Mammary epithelial cell (primary cell): ENCODE measurements around the gene PDCD11.

ENCODE experiments used
- EZH2 ChIP-seq: IDR thresholded peaks from 2 replicates; pipeline ENCODE4 v1.6.1; 2012; ENCODE audit warnings: low read length, inconsistent platforms, borderline replicate concordance
- TF ChIP-seq, protein P1 (sequence below), 2 donors: IDR thresholded peaks in 1 of 2; conservative IDR thresholded peaks in 1 of 2; 2 replicates each; pipeline ENCODE4 v1.5.1; 2011 to 2012; ENCODE audit warnings: inconsistent platforms in 2 of 2, low read length in 2 of 2, mild to moderate bottlenecking in 2 of 2, control low read depth in 1 of 2, low read depth in 1 of 2; ENCODE audit not compliant: insufficient read depth in 1 of 2; ENCODE audit errors: extremely low read depth in 1 of 2

DNA sequence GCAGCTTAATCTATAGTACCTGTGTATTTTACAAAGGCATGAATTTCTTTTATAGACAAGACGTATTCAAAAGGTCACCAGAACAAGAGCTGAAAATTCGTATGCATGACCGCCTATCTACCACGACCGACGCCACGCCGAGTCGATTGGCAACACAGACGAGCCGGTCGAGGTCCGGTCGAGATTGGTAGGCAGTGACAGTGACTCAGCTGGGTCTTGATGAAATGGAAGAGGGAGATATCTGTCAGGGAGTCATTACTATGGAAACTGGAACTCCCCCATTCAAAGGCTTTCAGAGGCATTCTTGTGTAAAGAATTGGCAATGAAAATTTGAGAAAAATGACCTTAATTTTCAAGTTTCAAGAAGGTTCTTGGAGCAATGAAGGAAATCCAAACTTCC is 2.2 kb upstream of the PDCD11 start:
- TF ChIP-seq, protein P1, sequence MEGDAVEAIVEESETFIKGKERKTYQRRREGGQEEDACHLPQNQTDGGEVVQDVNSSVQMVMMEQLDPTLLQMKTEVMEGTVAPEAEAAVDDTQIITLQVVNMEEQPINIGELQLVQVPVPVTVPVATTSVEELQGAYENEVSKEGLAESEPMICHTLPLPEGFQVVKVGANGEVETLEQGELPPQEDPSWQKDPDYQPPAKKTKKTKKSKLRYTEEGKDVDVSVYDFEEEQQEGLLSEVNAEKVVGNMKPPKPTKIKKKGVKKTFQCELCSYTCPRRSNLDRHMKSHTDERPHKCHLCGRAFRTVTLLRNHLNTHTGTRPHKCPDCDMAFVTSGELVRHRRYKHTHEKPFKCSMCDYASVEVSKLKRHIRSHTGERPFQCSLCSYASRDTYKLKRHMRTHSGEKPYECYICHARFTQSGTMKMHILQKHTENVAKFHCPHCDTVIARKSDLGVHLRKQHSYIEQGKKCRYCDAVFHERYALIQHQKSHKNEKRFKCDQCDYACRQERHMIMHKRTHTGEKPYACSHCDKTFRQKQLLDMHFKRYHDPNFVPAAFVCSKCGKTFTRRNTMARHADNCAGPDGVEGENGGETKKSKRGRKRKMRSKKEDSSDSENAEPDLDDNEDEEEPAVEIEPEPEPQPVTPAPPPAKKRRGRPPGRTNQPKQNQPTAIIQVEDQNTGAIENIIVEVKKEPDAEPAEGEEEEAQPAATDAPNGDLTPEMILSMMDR (conservative IDR thresholded peaks at IDR 0.05 in 1 of 2, IDR thresholded peaks at IDR 0.05 in 1 of 2; ENCODE audit: extremely low read depth in 1 of 2, insufficient read depth in 1 of 2, low read depth in 1 of 2, low read length in 2 of 2), result no peak
- no peak for TF ChIP-seq EZH2
